NCI-H2029 (cell line): ENCODE data around the gene TCF7L2.

Experiments used
- DNase-seq: peaks from one replicate; lab custom pipeline; 2025; lab: John Stamatoyannopoulos, UW

TCF7L2 gene

GRCh38 chr10:112948196-112948595 is 1.9 kb upstream of the TCF7L2 start:
- DNase-seq = no peak

- DNase-seq = no peak
These were observed 764 bp upstream of the TCF7L2 start for GRCh38 chr10:112949143-112949823.

GRCh38 chr10:112950714-112951358 is 789 bp downstream of the TCF7L2 start:
- DNase-seq = no peak

- no peak for DNase-seq
These were observed 1.6 kb downstream of the TCF7L2 start for GRCh38 chr10:112951359-112952281.

DNA sequence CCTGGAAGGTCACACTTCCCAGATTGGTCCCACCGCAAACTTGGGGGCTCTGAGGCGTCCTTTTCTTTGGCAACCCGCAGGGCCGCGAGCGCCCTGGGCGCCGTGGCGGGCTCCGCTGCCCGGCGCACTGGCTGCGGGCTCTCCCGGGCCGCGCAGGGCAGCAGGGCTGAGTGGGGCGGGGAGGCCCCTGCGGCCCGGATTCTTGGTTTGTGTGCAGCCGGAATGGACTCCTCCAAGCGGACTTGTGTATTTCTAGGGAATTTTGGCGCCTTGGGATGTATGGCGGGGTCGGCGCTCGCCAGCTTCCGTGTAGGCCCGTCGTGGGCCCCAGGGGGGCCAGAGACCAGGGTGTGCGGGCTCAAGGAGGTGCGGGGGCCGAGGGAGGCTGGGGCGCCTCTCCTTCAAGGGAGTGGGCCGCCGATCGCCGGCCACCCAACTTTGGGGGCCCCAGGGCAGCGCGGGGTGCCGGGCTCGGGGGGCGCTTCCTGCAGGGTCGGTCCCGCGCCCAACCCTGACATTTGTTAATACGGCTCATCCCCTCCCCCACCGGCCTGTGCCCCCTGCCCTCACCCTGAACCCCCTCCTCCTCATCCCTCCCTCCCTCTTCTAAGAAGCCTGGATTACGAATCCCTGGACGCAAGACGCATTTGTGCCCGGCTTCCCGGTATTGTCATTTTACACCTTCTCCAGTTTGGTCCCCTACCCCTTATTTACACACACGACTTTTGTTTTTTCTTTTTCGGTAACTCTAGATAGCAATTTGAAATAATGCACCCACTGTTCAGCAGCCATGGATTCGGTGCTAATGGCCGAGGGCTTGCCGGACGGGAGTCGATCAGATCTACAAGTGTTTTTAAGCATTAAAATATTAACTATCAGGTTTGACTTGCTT is 2.5 kb downstream of the TCF7L2 start:
- no peak for DNase-seq

- DNase-seq = no peak
These were observed 3.4 kb downstream of the TCF7L2 start for GRCh38 chr10:112953174-112954159.

- DNase-seq = no peak
These were observed 5.0 kb downstream of the TCF7L2 start for GRCh38 chr10:112954974-112955581.

DNA sequence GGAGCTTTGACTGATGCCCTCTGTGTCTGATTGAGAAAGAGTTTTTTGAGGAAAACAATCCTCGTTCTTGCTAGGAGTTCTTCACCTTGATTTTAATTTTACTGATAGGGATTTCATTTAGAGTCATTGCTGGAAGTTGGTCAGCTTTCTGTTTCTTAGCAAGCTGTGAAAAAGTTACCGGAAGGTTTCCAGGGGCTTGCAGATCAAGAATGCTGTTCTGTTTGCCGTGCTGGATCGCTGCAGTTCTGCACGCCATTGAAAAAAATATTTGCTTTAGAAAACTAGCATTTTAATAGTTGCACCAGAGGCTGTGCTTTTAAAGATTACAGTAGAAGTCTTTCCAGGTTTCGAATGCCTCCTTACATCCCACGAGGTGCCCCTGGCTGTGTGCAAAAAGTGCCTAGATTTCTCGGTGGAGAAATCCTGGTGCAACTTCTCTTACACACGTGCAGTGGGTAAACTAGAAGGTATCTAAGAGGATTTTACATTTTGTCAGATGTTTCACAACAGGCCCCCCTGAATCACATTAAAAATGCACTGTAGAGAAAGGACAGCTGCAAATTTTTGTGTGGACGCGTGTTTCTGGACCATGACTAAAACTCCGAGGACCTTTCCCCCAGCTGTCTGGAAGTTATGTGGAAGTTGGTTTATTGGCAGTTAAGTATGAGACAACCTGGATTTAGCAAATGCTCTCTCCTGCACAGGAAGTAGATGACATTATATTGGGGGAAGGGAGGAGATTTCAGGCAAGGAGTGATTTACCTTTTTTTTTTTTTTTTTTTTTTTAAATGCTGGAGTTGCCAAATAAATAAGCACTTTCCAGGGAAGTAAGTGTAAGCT is 5.8 kb downstream of the TCF7L2 start:
- no peak for DNase-seq

DNA sequence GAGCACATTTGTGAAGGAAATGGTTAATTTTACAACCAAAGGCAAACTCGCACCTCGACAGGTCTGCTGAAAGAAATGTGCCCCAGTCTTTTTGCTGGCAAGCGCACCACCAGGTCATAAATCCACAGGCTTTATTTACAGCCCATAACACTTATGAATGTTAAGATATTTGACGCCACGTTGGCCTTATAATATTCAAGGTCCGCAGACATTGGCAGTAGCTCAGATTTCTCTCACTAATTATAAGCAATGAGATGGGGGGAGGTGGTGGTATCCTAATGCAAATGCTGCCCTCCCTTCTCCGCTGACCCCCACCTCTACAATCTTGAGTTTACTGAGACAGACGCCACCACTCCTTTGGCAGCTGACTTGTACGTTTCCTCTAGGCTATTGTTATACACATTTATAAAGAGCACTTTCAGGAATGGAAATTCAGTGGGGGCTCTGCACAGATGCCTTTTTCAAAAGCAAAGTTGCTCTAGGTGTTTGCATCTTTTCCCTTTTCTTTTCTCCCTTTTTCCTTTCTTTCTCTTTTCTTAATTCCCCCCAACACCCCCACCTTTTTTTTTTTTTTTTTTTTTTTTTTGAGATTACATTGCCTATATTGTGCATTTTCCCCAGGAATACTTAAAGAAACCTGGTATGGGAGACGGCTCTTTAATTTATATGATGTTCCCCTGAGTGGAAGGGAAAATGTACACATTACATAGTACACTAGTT is 6.7 kb downstream of the TCF7L2 start:
- no peak for DNase-seq

DNA sequence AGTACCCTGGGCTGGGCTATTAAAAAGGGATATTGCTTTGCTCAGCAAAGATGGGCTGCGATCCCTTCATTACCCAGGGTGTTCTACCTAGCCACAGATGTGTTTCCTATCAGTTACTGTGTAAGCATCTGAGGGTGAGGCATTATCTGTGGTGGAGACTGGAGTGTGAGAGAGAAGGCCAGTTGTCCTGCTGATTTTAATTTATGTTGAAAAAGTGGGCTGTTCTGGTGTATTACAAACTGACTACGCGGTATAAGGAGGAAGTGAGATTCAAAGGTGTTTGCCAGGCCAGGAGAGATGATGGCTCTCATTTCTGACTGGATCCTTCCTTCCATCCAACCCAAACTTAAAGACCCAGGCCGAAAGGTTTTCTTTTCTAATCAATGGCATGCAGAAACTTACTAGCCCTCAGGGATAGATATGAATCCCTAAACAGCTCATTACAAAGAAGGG is 7.6 kb downstream of the TCF7L2 start:
- DNase-seq = no peak

- no peak for DNase-seq
These were observed 8.4 kb downstream of the TCF7L2 start for GRCh38 chr10:112958275-112958995.

GRCh38 chr10:112959207-112959838 is 9.3 kb downstream of the TCF7L2 start:
- DNase-seq = no peak

- no peak for DNase-seq
These were observed 10.2 kb downstream of the TCF7L2 start for GRCh38 chr10:112960151-112960681.

DNA sequence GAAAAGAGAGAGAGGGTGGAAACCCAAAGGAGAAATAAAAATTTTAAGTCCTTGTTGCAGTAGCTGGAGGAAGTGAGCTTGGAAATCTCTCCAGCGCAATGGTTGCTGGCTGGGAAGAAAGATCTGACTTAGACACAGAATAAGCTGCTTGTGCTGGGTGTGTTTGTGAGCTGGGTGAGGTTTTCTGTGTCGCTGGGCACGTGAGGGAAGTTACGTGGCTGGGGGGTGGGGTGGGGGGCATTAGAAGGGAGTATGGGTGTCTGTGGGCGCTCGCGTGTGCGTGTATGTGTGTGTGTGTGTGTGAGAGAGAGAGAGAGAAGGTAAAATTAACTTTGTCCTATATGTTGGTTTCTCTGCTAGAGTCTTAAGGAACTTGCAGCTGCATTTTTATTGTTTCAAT is 11.6 kb downstream of the TCF7L2 start:
- DNase-seq = no peak

DNA sequence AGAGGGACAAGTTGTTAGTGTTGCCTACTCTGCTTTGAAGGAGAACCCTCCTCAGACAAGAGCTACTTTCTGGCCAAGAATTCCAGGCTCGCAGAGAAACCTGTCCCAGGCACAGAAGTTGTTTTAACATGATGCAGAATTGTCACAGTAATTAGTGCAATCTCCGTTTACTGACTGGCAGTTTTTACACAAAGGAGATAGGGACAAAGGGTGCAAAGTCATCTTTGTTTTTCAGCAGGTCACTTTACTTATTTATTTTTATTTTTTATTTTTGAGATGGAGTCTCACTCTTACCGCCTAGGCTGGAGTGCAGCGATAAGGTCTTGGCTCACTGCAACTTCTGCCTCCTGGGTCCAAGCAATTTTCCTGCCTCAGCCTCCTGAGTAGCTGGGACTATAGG is 12.3 kb downstream of the TCF7L2 start:
- no peak for DNase-seq

GRCh38 chr10:112963835-112964234 is 13.8 kb downstream of the TCF7L2 start:
- no peak for DNase-seq

GRCh38 chr10:112964482-112964881 is 14.4 kb downstream of the TCF7L2 start:
- no peak for DNase-seq
